GM12873 (cell line): ENCODE measurements around the gene LSM14B.

Experiments
- CTCF ChIP-seq: IDR thresholded peaks from 2 replicates; pipeline ENCODE4 v1.5.1; 2012; ENCODE audit warnings: low read depth, mild to moderate bottlenecking, moderate library complexity, low read length, control low read depth; ENCODE audit not compliant: insufficient read depth; ENCODE audit errors: missing control alignments

The LSM14B gene

GRCh38 chr20:62170536-62170935 is 48.3 kb downstream of the LSM14B start:
- no peak for TF ChIP-seq CTCF

GRCh38 chr20:62171245-62171644 is 49.0 kb downstream of the LSM14B start:
- no peak for TF ChIP-seq CTCF

- no peak for TF ChIP-seq CTCF
These were observed 50.4 kb downstream of the LSM14B start for GRCh38 chr20:62172666-62173065.

- no peak for TF ChIP-seq CTCF
These were observed 51.9 kb downstream of the LSM14B start for GRCh38 chr20:62174021-62174804.

GRCh38 chr20:62174870-62175624 is 52.8 kb downstream of the LSM14B start:
- TF ChIP-seq CTCF, result no peak

GRCh38 chr20:62175711-62176110 is 53.4 kb downstream of the LSM14B start:
- TF ChIP-seq CTCF, result no peak

GRCh38 chr20:62176866-62177265 is 54.6 kb downstream of the LSM14B start:
- TF ChIP-seq CTCF, result no peak
